Epithelial cell of proximal tubule (primary cell): Measurements from ENCODE around the gene ZNF76. TPM values are rescaled to one million over a fixed set of nuclear protein-coding genes. Genes with fewer than 3 reads are reported as not detected.
A peak's percentile ranks its signal among the peaks of the same experiment; 100 is the strongest.
"Not testable (repeated sequence)": the region's sequence is repeated elsewhere in the genome, so short reads cannot be mapped to it uniquely, and the experiment has no call there.

Experiments
- DNase-seq: peaks from one replicate; pipeline ENCODE4 v3.0.0-alpha.2; 2011; ENCODE audit warnings: low read depth
- H3K4me3 ChIP-seq: 2 replicates; pipeline ENCODE4 v1.5.1; 2011; ENCODE audit warnings: low read depth, mild to moderate bottlenecking, low read length
- total RNA-seq: library from RNA; depleted of rRNA; stranded (reverse); fragments of >200 nt; gene quantifications from 2 replicates; pipeline ENCODE4 v1.2.3, GENCODE V29; 2015
- TF ChIP-seq, protein P1 (sequence below): conservative IDR thresholded peaks from 2 replicates; pipeline ENCODE4 v1.5.1; 2012; ENCODE audit warnings: low read depth, mild to moderate bottlenecking, low read length

ZNF76 gene
- total RNA-seq, 1 donor from 2014 or later: 11.5 TPM

DNA sequence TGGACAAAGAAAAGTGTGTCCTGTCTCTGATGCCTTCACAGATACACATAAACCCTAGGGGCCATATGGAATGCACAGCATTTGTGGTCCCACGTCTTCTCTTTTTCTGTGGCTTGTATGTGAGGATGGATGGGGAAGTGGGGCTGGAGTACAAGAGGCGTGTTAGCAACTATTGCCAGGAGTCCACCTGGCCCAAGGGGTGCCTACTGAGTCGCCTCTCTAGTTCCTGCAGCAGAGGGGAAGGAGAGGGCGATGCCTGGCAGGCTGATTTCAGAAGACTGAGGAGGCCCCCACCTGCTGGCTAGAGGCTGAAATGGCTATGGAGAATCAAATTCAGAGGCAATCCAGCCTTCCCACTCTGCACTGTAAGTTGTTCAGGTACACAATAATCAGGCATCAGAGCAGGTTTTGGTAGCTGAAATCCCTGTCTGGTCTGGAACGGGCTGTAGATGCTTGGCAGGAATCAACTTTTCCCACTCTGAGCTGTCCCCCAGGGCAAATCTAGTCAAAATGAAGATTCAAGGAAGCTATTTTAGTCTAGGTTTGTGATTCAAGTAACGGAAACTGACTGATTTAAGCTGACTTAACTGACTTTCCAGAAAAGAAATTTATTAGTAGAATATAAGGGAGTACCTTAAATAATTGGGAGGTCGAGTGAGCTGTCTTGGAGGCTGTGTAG is 68.0 kb downstream of the ZNF76 start:
- no peak for DNase-seq
- H3K4me3 ChIP-seq: no peak overlapping the region
- TF ChIP-seq, protein P1, sequence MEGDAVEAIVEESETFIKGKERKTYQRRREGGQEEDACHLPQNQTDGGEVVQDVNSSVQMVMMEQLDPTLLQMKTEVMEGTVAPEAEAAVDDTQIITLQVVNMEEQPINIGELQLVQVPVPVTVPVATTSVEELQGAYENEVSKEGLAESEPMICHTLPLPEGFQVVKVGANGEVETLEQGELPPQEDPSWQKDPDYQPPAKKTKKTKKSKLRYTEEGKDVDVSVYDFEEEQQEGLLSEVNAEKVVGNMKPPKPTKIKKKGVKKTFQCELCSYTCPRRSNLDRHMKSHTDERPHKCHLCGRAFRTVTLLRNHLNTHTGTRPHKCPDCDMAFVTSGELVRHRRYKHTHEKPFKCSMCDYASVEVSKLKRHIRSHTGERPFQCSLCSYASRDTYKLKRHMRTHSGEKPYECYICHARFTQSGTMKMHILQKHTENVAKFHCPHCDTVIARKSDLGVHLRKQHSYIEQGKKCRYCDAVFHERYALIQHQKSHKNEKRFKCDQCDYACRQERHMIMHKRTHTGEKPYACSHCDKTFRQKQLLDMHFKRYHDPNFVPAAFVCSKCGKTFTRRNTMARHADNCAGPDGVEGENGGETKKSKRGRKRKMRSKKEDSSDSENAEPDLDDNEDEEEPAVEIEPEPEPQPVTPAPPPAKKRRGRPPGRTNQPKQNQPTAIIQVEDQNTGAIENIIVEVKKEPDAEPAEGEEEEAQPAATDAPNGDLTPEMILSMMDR: peak; percentile 78

DNA sequence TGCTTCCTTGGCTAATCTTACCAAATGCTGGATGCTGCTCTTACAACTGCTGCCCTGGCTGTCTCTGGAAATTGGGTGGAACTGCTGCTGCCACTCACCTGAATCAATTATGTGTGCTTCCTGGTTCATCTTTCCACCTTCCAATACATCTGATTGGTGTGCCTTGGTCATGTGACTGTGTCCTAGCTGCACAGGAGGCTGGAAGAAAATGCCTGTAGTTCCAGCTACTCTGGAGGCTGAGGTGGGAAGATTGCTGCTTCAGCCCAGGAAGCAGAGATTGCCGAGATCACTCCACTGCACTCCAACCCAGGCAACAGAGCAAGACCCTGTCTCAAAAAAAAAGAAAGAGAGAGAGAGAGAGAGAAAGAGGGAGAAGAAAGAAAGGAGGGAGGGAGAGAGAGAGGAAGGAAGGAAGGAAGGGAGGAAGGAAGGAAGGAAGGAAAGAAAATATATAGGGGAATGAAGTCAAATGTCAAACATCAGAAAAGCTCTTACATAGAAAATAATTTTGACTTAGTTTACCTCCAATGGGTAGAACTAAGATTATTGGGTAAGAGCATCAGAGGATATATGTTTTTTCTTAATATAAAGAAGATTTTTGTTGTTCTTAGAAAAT is 68.7 kb downstream of the ZNF76 start:
- H3K4me3 ChIP-seq: no peak overlapping the region
- DNase-seq: no peak
- TF ChIP-seq, protein P1: no peak

DNA sequence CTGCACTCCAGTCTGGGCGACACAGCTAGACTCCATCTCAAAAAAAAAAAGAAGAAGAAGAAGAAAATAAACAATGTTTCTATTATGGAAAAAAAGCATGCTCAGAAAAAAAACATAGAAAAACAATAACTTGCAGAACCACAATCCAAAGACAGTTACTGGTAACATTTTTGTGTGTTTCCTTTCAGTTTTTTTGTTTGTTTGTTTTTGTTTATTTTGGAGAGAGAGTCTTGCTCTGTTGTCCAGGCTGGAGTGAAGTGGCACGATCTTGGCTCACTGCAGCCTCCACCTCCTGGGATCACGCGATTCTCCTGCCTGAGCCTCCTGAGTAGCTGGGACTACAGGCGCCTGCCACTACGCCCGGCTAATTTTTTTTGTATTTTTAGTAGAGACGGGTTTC is 69.4 kb downstream of the ZNF76 start:
- not testable (repeated sequence) for DNase-seq, H3K4me3 ChIP-seq

DNA sequence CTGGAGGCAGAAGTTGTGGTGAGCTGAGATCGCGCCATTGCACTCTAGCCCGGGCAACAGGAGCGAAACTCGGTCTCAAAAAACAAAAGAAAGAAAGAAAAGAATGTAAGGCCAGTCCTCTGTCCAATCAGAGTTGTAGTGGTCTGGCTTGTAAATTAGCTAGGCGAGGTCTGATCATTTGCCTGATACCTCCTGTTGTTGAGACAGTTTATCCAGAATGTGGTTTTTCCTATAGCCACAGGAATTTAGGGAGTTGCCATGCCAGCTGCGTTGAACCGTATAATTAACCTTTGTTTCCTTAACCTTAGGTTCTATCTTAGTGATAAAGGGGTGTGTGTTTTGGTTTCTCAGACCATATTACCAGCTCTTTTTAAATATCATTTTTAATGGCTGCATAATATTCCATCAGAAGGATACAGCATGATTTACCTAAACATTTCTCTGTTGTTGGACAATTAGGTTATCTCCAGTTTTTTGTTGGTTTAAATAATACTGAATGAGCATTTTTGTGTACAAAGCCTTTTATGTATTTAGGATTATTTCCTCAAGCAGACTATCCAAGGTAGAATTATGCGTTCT is 71.1 kb downstream of the ZNF76 start:
- DNase-seq: no peak

DNA sequence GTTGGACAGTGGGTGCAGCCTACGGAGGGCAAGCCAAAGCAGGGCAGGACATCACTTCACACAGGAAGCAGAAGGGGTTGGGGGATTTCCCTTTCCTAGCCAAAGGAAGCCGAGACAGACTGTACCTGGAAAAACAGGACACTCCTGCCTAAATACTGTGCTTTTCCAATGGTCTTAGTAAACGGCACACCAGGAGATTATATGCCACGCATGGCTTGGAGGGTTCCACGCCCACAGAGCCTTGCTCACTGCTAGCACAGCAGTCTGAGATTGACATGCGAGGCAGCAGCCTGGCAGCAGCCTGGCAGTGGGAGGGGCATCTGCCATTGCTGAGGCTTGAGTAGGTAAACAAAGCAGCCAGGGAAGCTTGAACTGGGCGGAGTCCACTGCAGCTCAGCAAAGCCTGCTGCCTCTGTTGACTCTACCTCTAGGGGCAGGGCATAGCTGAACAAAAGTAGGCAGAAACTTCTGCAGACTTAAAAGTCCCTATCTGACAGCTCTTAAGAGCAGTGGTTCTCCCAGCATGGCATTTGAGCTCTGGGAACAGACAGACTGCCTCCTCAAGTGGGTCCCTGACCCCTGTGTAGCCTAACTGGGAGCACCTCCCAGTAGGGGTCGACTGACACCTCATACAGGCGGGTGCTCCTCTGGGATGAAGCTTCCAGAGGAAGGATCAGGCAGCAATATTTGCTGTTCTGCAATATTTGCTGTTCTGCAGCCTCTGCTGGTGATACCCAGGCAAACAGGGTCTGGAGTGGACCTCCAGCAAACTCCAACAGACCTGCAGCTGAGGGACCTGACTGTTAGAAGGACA is 72.7 kb downstream of the ZNF76 start:
- TF ChIP-seq, protein P1: peak; percentile 37
- not testable (repeated sequence) for DNase-seq

More for the DNA sequence above, 71.1 kb downstream of the ZNF76 start:
- no peak overlapping the region for H3K4me3 ChIP-seq
- TF ChIP-seq, protein P1: no peak

DNA sequence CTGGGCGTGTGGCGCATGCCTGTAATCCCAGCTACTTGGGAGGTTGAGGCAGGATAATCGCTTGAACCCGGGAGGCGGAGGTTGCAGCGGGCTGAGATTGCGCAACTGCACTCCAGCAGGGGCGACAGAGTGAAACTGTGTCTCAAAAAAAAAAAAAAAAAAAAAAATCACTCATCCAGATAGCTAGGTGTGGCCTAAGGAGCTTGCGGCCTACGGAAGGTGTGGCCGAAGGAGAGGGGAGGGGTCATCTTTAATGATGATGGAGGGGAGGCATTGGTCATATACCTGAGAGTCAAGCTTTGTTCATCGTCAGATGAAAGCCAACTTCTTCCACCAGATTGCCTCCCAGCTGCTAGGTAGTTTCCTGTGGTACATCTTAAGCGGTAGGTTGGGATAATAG is 82.0 kb downstream of the ZNF76 start:
- no peak for DNase-seq
- no peak overlapping the region for H3K4me3 ChIP-seq
- TF ChIP-seq, protein P1: no peak

More for the DNA sequence above, 72.7 kb downstream of the ZNF76 start:
- not testable (repeated sequence) for H3K4me3 ChIP-seq
